Loucy (cell line): ENCODE results near the gene RABGGTA.

Experiments used
- EZH2phosphoT487 ChIP-seq: fragments of 200-600 bp; IDR thresholded peaks from 2 replicates; pipeline ENCODE4 v1.6.1; 2018; ENCODE audit warnings: antibody characterized with exemption, mild to moderate bottlenecking, moderate library complexity, borderline replicate concordance
- TF ChIP-seq, protein P1 (sequence below): fragments of 200-600 bp; sonication (generic); conservative IDR thresholded peaks from 2 replicates; pipeline ENCODE4 v1.5.1; 2014; ENCODE audit warnings: mild to moderate bottlenecking, antibody characterized with exemption, low read length

DNA sequence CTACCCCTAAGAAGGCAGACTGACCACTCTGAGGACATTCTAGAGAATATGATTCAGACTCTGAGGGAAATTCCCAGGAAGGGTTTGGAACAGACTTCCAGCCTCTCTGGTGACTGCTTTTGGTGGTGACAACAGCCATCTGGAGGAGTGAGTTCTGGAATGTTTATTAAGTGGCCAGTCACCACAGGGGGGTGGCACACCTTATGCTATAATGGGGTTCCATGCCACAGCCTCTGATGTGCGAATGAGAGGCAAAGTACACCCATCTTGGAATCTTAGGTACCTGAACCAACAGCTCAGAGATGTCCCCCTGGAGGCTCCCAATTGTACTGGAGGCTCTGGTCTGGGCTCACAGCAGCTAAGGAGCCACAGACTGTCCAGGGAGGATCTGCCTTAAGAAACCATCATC, 19.5 kb downstream of the RABGGTA start:
- TF ChIP-seq, protein P1, sequence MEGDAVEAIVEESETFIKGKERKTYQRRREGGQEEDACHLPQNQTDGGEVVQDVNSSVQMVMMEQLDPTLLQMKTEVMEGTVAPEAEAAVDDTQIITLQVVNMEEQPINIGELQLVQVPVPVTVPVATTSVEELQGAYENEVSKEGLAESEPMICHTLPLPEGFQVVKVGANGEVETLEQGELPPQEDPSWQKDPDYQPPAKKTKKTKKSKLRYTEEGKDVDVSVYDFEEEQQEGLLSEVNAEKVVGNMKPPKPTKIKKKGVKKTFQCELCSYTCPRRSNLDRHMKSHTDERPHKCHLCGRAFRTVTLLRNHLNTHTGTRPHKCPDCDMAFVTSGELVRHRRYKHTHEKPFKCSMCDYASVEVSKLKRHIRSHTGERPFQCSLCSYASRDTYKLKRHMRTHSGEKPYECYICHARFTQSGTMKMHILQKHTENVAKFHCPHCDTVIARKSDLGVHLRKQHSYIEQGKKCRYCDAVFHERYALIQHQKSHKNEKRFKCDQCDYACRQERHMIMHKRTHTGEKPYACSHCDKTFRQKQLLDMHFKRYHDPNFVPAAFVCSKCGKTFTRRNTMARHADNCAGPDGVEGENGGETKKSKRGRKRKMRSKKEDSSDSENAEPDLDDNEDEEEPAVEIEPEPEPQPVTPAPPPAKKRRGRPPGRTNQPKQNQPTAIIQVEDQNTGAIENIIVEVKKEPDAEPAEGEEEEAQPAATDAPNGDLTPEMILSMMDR, result no peak
- no peak for TF ChIP-seq EZH2phosphoT487
